HepG2 (cell line): Measurements from ENCODE around the gene PGPEP1. TPM values are rescaled to one million over a fixed set of nuclear protein-coding genes. Genes with fewer than 3 reads are reported as not detected.

Source experiments
- CEBPG ChIP-seq: IDR thresholded peaks from 2 replicates; pipeline ENCODE4 v1.6.1; 2016
- EED ChIP-seq: sonication (generic); formaldehyde crosslinking; IDR thresholded peaks from 2 replicates; pipeline ENCODE4 v1.5.0; 2020; ENCODE audit warnings: mild to moderate bottlenecking, missing genetic modification reagents
- FIP1L1 ChIP-seq: fragments of 200-400 bp; formaldehyde crosslinking; IDR thresholded peaks from 2 replicates; pipeline ENCODE4 v1.6.1; 2018; ENCODE audit warnings: low read depth, mild to moderate bottlenecking, low read length, moderate library complexity, borderline replicate concordance; ENCODE audit not compliant: insufficient read depth
- FOXJ3 ChIP-seq: sonication (generic); formaldehyde crosslinking; IDR thresholded peaks from 2 replicates; pipeline ENCODE4 v1.4.0; 2020; ENCODE audit warnings: missing genetic modification reagents, mild to moderate bottlenecking, borderline replicate concordance
- GATA4 ChIP-seq: sonication (generic); IDR thresholded peaks from 2 replicates; pipeline ENCODE4 v1.6.1; 2016; ENCODE audit warnings: antibody characterized with exemption, low read depth, borderline replicate concordance
- GATAD2A ChIP-seq: IDR thresholded peaks from 2 replicates; pipeline ENCODE4 v1.6.1; 2016
- HDAC2 ChIP-seq: sonication (generic); formaldehyde crosslinking; IDR thresholded peaks from 2 replicates; pipeline ENCODE4 v1.4.0; 2020; ENCODE audit warnings: missing genetic modification reagents
- JUND ChIP-seq: sonication (generic); formaldehyde crosslinking; IDR thresholded peaks from 2 replicates; pipeline ENCODE4 v1.8.0; 2022; ENCODE audit warnings: mild to moderate bottlenecking, missing genetic modification reagents
- KDM1A ChIP-seq: IDR thresholded peaks from 2 replicates; pipeline ENCODE4 v1.6.1; 2016; ENCODE audit warnings: missing compliant biosample characterization
- MAZ ChIP-seq, 2 experiments: sonication (generic) in 1 of 2; formaldehyde crosslinking in 1 of 2; IDR thresholded peaks; 2 replicates each; pipeline versions ENCODE4 v1.5.0 to v1.6.1; 2012 to 2020; ENCODE audit warnings: low read depth in 2 of 2, mild to moderate bottlenecking in 2 of 2, borderline replicate concordance in 1 of 2, improper control_type of control experiment in 1 of 2, low read length in 1 of 2, missing genetic modification reagents in 1 of 2, moderate library complexity in 1 of 2
- MEIS1 ChIP-seq: sonication (generic); formaldehyde crosslinking; IDR thresholded peaks from 2 replicates; pipeline ENCODE4 v1.9.0; 2021; ENCODE audit warnings: mild to moderate bottlenecking, missing genetic modification reagents, moderate library complexity, borderline replicate concordance
- RARA ChIP-seq: IDR thresholded peaks from 2 replicates; pipeline ENCODE4 v1.6.1; 2016; ENCODE audit warnings: missing genetic modification reagents, missing compliant biosample characterization
- REXO4 ChIP-seq: sonication (generic); formaldehyde crosslinking; IDR thresholded peaks from 2 replicates; pipeline ENCODE4 v1.8.0; 2022; ENCODE audit warnings: missing genetic modification reagents, mild to moderate bottlenecking, borderline replicate concordance
- RFX1 ChIP-seq: fragments of 450-650 bp; IDR thresholded peaks from 2 replicates; pipeline ENCODE4 v1.6.1; 2017
- ZFYVE20 ChIP-seq: sonication (generic); formaldehyde crosslinking; IDR thresholded peaks from 2 replicates; pipeline ENCODE4 v1.8.0; 2023; ENCODE audit warnings: low read depth, mild to moderate bottlenecking, moderate library complexity, missing genetic modification reagents, borderline replicate concordance
- ZNF235 ChIP-seq: sonication (generic); formaldehyde crosslinking; IDR thresholded peaks from 2 replicates; pipeline ENCODE4 v1.8.1; 2023; ENCODE audit warnings: mild to moderate bottlenecking, missing genetic modification reagents, borderline replicate concordance
- ZNF441 ChIP-seq: sonication (generic); formaldehyde crosslinking; IDR thresholded peaks from 2 replicates; pipeline ENCODE4 v1.7.0; 2021; ENCODE audit warnings: missing genetic modification reagents, borderline replicate concordance
- ZNF496 ChIP-seq: sonication (generic); formaldehyde crosslinking; IDR thresholded peaks from 2 replicates; pipeline ENCODE4 v1.8.1; 2023; ENCODE audit warnings: mild to moderate bottlenecking, moderate library complexity, missing genetic modification reagents; ENCODE audit not compliant: insufficient replicate concordance
- ZNF746 ChIP-seq: sonication (generic); formaldehyde crosslinking; IDR thresholded peaks from 2 replicates; pipeline ENCODE4 v1.8.0; 2022; ENCODE audit warnings: mild to moderate bottlenecking, missing genetic modification reagents
- ZNF841 ChIP-seq: sonication (generic); formaldehyde crosslinking; IDR thresholded peaks from 2 replicates; pipeline ENCODE4 v1.8.1; 2023; ENCODE audit warnings: missing genetic modification reagents, borderline replicate concordance
- ZNF850 ChIP-seq: sonication (generic); formaldehyde crosslinking; conservative IDR thresholded peaks from 2 replicates; pipeline ENCODE4 v1.9.0; 2021; ENCODE audit warnings: mild to moderate bottlenecking, missing genetic modification reagents
- polyA plus RNA-seq, 8 experiments: library from polyadenylated mRNA; depleted of rRNA in 3 of 8; stranded (reverse) in 7 of 8; unstranded in 1 of 8; fragments of >200 nt; fragmentation: Illumina TruSeq in 4 of 8; extraction: Trizol in 4 of 8; gene quantifications; 2 replicates each; pipeline versions ENCODE4 v1.2.1 to v1.2.3, GENCODE V29; 2011 to 2016; ENCODE audit warnings: low read depth in 4 of 8, missing spikeins in 1 of 8, mixed read lengths in 1 of 8; ENCODE audit not compliant: insufficient read depth in 1 of 8
- total RNA-seq, 5 experiments: library from RNA; depleted of rRNA; stranded (reverse); fragments of >200 nt; fragmentation: Illumina TruSeq; extraction: Trizol; gene quantifications; 2 replicates each; pipeline ENCODE4 v1.2.3, GENCODE V29; 2016; ENCODE audit warnings: low read depth in 1 of 5
- TF ChIP-seq, protein P1 (sequence below): sonication (generic); formaldehyde crosslinking; IDR thresholded peaks from 2 replicates; pipeline ENCODE4 v1.5.0; 2020; ENCODE audit warnings: missing genetic modification reagents, mild to moderate bottlenecking, borderline replicate concordance
- TF ChIP-seq, protein P2 (sequence below): sonication (generic); formaldehyde crosslinking; IDR thresholded peaks from 2 replicates; pipeline ENCODE4 v1.4.0; 2020; ENCODE audit warnings: mild to moderate bottlenecking, missing genetic modification reagents
- TF ChIP-seq, protein P3 (sequence below): sonication (generic); formaldehyde crosslinking; IDR thresholded peaks from 2 replicates; pipeline ENCODE4 v1.5.0; 2020; ENCODE audit warnings: missing genetic modification reagents
- TF ChIP-seq, protein P4 (sequence below): sonication (generic); formaldehyde crosslinking; IDR thresholded peaks from 2 replicates; pipeline ENCODE4 v1.5.0; 2020; ENCODE audit warnings: missing genetic modification reagents

The PGPEP1 gene
- total and polyA plus RNA-seq, 2 of the 13 experiments (the other 11 are each of a cell fraction or from before 2014, with no cell fraction given), result 53.1 to 56.6 TPM

DNA sequence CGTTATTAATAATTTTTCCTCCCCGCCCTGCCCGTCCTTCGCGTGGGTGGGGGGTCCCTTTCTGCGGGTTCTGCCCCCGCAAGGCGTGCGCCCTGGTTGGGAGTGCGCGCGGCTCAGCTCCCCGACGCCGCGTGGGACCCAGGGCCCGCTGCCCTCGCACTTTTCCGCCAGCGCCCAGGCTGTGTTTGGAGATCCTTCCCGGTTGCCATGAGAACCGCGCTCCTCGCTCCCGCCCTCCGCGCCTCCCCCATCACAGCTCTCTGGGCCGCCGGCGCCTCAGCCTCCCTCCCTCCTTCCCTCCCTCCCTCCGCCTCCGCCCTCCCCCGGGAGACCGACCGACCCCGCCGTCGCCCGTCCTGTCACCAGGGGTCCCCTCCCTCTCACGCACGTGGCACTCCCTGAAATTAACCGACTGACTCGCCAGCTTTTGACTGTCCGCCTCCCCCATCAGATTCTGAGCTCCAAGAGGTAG is 76.4 kb downstream of the PGPEP1 start (continued):
- 0 out of 2 replicates have a peak, but pooled peaks have one; percentile 35 for TF ChIP-seq EED (CRISPR knock-in tag)
- TF ChIP-seq CEBPG (CRISPR knock-in tag), result no peak
- TF ChIP-seq ZNF850 (CRISPR knock-in tag), result no peak
- peak; percentile 29; the same call in 1 of the 2 replicates for TF ChIP-seq ZNF235 (CRISPR knock-in tag)
- TF ChIP-seq, protein P1, sequence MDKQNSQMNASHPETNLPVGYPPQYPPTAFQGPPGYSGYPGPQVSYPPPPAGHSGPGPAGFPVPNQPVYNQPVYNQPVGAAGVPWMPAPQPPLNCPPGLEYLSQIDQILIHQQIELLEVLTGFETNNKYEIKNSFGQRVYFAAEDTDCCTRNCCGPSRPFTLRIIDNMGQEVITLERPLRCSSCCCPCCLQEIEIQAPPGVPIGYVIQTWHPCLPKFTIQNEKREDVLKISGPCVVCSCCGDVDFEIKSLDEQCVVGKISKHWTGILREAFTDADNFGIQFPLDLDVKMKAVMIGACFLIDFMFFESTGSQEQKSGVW (CRISPR knock-in tag), result no peak
- TF ChIP-seq RFX1, result peak; percentile 81
- peak; percentile 38; the same call in 1 of the 2 replicates for TF ChIP-seq RARA (CRISPR knock-in tag)
- TF ChIP-seq, protein P2, sequence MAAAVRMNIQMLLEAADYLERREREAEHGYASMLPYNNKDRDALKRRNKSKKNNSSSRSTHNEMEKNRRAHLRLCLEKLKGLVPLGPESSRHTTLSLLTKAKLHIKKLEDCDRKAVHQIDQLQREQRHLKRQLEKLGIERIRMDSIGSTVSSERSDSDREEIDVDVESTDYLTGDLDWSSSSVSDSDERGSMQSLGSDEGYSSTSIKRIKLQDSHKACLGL (CRISPR knock-in tag), result 0 out of 2 replicates have a peak, but pooled peaks have one; percentile 46
- TF ChIP-seq GATA4, result 0 out of 2 replicates have a peak, but pooled peaks have one; percentile 1
- TF ChIP-seq ZNF746 (CRISPR knock-in tag), result peak; percentile 98
- no peak for TF ChIP-seq FIP1L1
- TF ChIP-seq ZNF441 (CRISPR knock-in tag), result 0 out of 2 replicates have a peak, but pooled peaks have one; percentile 16
- peak; percentile 10; the same call in 1 of the 2 replicates for TF ChIP-seq GATAD2A (CRISPR knock-in tag)
- TF ChIP-seq, protein P3, sequence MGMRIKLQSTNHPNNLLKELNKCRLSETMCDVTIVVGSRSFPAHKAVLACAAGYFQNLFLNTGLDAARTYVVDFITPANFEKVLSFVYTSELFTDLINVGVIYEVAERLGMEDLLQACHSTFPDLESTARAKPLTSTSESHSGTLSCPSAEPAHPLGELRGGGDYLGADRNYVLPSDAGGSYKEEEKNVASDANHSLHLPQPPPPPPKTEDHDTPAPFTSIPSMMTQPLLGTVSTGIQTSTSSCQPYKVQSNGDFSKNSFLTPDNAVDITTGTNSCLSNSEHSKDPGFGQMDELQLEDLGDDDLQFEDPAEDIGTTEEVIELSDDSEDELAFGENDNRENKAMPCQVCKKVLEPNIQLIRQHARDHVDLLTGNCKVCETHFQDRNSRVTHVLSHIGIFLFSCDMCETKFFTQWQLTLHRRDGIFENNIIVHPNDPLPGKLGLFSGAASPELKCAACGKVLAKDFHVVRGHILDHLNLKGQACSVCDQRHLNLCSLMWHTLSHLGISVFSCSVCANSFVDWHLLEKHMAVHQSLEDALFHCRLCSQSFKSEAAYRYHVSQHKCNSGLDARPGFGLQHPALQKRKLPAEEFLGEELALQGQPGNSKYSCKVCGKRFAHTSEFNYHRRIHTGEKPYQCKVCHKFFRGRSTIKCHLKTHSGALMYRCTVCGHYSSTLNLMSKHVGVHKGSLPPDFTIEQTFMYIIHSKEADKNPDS (CRISPR knock-in tag), result no peak
- 0 out of 2 replicates have a peak, but pooled peaks have one; percentile 19 for TF ChIP-seq FOXJ3 (CRISPR knock-in tag)
- TF ChIP-seq ZFYVE20, result no peak
- peak; percentile 58; the same call in 1 of the 2 replicates for TF ChIP-seq HDAC2 (CRISPR knock-in tag)
- no peak for TF ChIP-seq KDM1A (CRISPR knock-in tag)
- TF ChIP-seq ZNF841 (CRISPR knock-in tag), result 0 out of 2 replicates have a peak, but pooled peaks have one; percentile 46
- TF ChIP-seq JUND (CRISPR knock-in tag), result no peak
- peak; percentile 93 for TF ChIP-seq MAZ (IDR thresholded peaks at IDR 0.05; ENCODE audit: borderline replicate concordance, low read depth, low read length)
- TF ChIP-seq MAZ (CRISPR knock-in tag; IDR thresholded peaks at IDR 0.05; ENCODE audit: low read depth), result peak; percentile 59; the same call in 1 of the 2 replicates
- TF ChIP-seq, protein P4, sequence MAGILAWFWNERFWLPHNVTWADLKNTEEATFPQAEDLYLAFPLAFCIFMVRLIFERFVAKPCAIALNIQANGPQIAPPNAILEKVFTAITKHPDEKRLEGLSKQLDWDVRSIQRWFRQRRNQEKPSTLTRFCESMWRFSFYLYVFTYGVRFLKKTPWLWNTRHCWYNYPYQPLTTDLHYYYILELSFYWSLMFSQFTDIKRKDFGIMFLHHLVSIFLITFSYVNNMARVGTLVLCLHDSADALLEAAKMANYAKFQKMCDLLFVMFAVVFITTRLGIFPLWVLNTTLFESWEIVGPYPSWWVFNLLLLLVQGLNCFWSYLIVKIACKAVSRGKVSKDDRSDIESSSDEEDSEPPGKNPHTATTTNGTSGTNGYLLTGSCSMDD, result no peak
- 0 out of 2 replicates have a peak, but pooled peaks have one; percentile 19 for TF ChIP-seq MEIS1 (CRISPR knock-in tag)
- no peak for TF ChIP-seq REXO4 (CRISPR knock-in tag)
- TF ChIP-seq ZNF496 (CRISPR knock-in tag), result no peak
